CD4-positive, alpha-beta T cell treated with Interleukin-17A for 1 hour (primary cell): ENCODE measurements around the gene HPS1.

Experiments
- DNase-seq: peaks from one replicate; pipeline ENCODE4 v3.0.0-alpha.2; 2020

Gene HPS1

DNA sequence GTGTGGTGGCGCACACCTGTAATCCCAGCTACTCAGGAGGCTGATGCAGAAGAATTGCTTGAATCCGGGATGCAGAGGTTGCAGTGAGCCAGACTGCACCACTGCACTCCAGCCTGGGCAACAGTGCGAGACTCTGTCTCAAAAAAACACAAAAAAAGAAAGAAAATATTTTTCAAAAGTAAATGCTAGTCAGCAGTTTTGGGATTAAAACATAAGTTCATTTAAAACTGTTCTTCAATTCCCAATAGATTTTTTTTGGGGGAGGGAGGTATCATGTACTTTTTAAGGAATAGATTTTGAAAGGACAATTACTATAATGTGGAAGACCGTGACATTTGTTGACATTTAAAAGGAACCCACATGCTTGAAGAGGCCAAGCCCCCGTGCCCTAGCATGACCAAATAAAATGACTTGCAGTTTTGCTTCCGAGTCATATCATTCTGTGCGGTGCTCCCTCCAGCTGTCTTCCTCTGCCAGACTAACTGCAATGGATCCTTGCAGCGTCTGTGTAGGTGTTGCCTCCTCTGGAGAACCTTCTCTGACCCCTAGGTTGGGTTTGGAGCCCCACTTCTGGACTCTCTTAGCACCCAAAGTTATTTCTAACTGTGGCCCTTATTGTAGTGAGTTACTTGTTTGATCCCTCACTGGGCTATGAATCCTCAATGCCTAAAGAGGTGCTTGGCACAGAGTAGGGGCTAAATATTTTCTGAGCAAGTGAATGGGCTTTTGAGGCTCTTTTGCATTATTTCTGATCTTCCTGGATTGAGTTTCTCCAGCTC is 17.4 kb upstream of the HPS1 start:
- DNase-seq, result no peak

- no peak for DNase-seq
These were observed 16.3 kb upstream of the HPS1 start for GRCh38 chr10:98463016-98463415.

DNA sequence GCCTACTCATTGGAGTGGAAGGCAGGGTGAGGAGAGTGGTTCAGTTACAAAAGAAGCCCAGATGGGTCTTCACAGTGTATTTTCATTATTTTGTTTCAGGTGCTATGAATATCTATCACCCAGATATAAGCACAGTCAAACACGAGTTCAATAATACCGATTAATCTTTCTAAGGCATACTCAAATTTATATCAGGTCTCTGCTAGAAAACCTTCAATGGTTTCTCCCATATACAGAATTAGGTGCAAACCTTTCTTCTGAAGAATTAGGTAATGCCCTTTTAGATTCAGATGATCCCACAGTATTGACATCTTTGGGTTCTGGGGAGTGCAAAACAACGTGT is 14.7 kb upstream of the HPS1 start:
- DNase-seq, result no peak

DNA sequence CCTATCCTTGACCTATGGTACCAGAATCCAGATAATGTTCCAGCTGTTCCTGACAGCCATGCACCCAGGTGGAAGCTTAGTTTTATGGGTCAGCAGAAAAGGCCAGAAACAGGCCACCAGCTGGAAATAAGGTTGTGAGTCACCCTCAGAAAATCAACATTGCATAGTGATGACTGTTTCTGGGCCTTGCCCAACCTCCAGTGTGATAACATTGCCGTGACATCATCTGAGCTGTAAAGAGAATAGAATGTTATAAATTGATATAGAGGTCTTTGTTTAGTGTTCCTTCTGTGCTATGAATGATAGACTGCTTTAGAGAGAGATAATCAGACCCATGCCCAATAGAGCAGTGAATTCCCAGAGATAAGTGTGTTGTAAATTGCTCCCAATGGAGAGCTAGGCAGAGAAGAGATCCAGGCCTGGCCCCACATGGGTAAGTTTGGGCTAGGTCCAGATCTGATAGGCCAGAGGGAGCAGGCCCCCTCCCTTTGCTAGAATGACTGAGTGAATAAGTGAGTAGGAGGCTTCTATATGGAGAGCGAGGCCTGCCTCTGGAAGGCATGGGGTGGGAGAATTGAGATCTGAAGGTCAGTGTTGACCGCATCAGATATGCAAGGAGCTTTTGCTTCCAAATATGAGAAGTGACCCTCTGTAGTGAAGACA is 14.2 kb upstream of the HPS1 start:
- no peak for DNase-seq

DNA sequence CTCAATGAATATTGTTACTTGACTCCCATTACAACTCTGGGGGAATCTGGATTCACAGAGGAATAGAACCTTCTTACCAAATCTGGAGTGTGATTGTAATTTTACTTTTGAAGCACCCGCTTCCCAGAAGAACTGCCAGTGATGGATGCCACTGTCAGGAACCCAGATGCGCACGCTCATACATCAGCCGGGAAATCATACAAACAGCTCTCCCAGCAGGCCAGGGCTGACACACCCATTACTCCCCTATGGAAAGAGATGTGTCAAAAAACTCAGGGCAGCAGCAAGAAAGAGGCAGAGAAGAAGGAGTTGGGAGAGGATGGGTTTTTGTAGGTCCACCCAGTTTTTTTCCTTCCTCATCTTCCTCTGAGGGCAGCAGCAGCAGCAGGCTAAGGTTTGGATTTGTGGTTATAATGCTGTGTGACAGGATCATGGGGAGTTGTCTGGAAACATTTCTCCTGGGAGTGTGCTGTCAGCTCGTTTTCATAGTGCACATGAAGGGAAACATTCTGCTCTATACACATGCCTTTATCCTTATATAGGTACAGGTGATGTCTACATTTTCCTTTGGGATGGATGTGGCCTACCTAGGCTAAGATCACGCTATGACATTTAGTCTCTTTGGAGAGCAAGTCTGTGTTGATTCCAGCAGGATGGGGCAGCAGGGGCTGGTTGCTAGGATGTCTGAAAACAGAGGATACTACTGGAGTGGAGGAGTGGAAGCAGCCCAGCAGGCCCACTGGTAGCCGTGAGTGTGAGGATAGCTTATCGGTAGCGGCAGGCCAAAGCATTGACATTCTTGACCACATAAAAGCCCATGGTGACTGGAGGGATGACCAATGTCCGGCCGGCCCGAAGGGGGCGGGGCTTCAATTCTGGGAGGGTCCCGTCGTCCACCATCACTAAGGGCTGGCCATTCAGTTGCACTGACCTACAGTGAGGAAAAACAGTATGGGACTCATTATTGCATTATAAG is 12.4 kb upstream of the HPS1 start:
- DNase-seq, result no peak

GRCh38 chr10:98457721-98458120 is 11.0 kb upstream of the HPS1 start:
- DNase-seq, result no peak

DNA sequence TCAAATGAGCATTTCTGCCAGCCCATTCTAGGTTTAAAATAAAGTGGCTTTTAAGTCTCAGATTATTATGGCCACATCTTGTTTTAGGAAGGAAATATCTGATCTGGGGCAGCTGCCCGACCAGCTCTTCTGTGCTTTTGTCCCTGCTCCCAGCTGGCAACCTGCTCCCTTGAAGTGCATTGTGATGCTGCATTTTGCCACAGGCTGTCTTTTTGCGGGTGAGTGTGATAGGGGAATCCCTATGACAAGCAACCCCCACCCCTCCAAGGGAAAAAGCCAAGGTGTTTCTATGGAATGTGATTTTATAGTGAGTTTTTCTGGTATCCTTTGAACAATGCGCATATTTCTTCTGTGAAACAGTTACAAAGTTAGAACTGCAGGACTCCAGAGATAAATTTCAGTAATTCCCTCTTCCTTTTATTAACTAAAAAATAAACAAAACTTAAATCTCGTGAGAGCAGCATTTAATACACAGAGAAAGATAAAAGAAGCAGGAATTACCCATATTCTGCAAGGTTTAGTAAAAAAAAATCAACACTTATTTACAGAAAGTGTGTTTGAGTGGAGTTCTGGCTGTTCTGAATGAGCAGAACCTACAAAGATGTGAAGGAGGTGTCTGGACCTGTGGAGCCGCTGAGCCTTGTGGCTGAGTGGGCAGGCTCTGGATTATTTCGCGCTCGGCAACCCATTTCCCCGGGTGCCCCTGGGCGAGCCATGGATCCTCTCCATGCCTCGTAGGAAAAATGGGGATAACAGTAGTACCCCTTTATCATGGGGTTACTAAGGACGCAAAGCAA is 10.1 kb upstream of the HPS1 start:
- DNase-seq, result no peak

GRCh38 chr10:98456043-98456570 is 9.4 kb upstream of the HPS1 start:
- DNase-seq, result no peak

DNA sequence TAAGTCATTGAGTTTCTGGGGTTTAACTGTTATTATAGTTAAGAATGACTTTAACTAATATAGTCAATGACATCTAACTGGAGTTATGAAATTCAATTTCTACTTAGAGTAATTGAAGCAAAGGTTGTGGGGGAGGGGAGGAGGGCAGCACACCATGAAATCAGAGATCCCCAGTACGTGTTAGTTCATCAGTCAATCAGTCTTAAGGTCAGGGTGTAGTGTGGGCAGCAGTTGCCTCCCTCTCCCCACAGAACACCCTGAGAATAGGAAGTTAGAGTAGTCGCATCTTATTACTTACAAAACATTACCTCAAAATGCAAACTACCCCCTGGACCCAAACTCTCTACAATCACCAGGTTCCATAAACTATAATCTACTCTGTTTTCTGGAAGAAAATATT is 7.0 kb upstream of the HPS1 start:
- no peak for DNase-seq

DNA sequence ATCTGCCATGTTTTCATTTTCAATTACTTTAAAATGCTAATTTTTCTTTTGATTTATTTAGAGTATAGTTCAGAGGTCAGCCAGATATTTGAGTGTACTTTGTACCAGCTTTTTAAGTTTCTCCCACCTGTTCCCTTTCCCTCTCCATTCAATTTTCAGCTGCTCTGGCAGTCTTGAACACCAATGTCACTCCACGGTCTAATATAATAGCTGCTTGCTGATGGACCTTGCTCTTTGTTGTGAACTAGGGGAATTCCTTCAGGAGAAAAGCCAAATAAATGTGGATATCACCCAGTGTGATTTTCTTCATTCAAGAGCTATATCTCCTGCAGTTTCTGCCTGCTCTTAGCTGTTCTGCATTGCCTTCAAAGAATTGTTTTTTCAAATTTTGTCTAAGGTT is 3.9 kb upstream of the HPS1 start:
- no peak for DNase-seq

DNA sequence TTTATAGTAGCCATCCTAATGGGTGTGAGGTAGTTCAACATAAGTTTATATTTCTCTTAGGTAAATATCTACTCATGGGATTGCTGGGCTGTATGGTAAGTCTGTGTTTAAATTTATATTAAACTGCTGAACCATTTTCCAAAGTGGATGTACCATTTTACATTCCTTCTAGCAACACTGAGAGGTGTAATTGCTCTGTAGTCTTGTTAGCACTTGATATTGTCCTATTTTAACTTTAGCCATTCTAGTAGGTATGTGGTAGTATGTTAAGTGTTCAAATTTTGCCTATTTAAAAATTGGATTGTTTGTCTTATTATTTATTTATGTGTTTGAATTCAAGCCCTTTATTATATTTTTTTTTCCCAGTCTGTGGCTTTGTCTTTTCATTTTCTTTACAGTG is 2.6 kb upstream of the HPS1 start:
- DNase-seq, result no peak

- peak; percentile 36 for DNase-seq
These were observed 529 bp downstream of the HPS1 start for GRCh38 chr10:98446151-98446660.

- DNase-seq, result no peak
These were observed 1.4 kb downstream of the HPS1 start for GRCh38 chr10:98445200-98445812.

DNA sequence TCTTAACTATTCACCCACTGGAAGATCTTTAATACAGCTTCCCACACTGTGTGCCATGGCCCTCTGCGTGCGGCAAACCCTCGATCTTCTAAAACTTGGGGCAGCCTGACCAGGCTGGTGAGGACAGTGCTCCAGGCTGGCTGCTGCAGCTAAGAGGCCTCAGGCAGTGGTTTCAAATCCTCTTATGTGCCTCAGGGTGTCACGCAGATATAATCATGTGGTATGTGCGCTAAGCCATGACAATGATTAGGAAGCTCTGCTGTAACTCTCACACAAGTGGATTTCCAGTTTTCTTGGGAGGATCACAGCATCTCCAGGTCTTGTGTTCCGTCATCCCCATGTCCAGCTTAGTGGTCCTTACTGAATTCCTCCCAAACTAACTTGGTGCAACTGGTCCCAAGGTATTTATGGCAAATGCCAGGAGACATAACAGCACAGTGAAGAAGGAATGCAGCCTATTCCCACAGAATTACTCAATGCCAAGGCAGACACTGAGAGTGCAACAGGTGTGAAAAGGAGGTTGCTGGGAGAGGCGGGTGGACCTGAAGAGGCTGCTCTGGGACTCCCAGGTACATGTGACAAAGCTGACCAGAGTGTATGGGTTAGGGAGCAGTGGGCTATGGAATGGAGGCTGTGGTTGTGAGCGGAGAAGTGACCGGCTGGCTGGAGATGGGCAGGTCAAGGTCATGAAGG is 2.3 kb downstream of the HPS1 start:
- DNase-seq, result no peak

GRCh38 chr10:98438715-98439114 is 8.0 kb downstream of the HPS1 start:
- no peak for DNase-seq

- DNase-seq, result no peak
These were observed 10.0 kb downstream of the HPS1 start for GRCh38 chr10:98436704-98437103.

- no peak for DNase-seq
These were observed 11.6 kb downstream of the HPS1 start for GRCh38 chr10:98435178-98435577.

DNA sequence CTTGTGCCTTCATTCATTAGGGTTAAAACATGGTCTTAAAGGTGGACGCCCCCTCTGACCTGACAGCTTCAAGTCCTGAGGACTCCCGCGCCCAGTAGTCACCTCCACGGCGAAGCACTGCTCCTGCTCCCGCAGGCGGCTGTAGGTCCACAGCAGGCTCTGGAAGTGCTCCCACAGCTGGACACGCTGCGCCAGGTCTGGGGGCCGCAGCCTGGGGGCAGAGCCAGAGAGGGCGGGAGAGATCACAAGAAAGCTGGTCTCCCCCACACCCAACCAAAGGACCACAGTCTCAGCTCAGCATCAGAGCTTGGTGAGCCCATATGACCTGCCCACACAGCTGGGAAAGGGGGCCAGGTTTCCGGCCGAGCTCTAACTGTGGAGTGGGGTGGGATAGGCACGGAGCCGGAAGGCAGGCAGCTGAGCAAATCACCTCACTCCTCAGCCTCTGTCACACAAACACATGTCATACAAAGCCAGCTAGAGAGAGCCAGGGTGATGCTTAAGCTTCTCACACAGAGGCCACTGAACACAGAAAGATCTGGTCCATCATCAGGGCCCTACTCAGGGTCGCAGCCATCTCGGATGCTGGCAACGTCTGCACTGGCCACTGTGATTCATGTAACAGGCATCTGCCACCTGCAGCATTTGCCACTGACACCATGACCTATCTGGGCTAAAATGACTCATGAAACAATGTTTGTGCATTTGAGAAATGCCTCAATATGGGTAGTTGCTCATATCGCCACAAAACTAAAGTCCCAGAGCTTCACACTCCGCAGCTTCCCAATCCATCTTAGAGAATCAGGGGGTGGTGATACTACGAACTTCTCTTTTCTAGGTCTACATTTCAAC is 12.6 kb downstream of the HPS1 start:
- no peak for DNase-seq

GRCh38 chr10:98433371-98433770 is 13.4 kb downstream of the HPS1 start:
- no peak for DNase-seq

DNA sequence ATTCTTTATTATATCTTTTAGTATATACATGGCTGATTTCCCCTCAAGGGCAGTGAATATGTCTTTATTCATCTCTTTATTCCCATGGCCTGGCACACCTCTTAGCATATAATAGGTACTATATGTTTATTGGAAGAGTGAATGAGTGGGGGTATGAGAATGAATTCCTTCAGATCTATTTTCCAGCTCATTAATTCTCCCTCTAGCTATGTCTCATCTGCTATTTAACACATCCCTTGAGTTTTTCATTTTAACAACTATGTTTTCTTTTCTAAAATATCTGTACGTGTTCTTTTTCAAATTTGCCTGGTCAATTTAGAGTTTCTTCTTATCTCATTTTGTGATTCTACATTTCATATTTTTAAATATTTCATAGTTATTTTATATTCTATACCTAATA is 14.4 kb downstream of the HPS1 start:
- no peak for DNase-seq
